Panc1 (cell line): ENCODE measurements around the gene TRAPPC6A. TPM values are rescaled to one million over a fixed set of nuclear protein-coding genes. Genes with fewer than 3 reads are reported as not detected.

Experiments
- ATAC-seq: fragments of 200-7000 bp; cut with Tn5 transposase; 2 replicates; pipeline ENCODE4 v1.9.1; 2020; ENCODE audit warnings: mild to moderate bottlenecking, moderate library complexity
- BruUV-seq: library from RNA; stranded (reverse); fragments of 400-500 nt; replicated peaks from 2 replicates; lab custom pipeline; 2021; lab: Mats Ljungman, UMichigan
- CTCF ChIA-PET: fragments of 300-600 bp; sonication (Branson Sonifier 250); formaldehyde crosslinking; loops from one replicate; lab custom pipeline; 2022; ENCODE audit warnings: antibody characterized with exemption; lab: Charles Lee
- POLR2A ChIA-PET: fragments of 300-600 bp; sonication (Branson Sonifier 250); formaldehyde crosslinking; loops from one replicate; lab custom pipeline; 2022; ENCODE audit warnings: antibody characterized with exemption; lab: Charles Lee
- DNase-seq: peaks from one replicate; pipeline ENCODE4 v3.0.0-alpha.2; 2010; ENCODE audit warnings: low read depth, low spot score
- H3K27ac ChIP-seq: 2 replicates; pipeline ENCODE4 v1.5.1; 2011; ENCODE audit warnings: mild to moderate bottlenecking, low read length, inconsistent platforms
- H3K27me3 ChIP-seq: fragments of 200-500 bp; sonication (Bioruptor generic); 2 replicates; pipeline ENCODE4 v1.6.0; 2014; ENCODE audit warnings: low read length, inconsistent platforms; ENCODE audit not compliant: control insufficient read depth, insufficient read depth
- H3K36me3 ChIP-seq: fragments of 200-500 bp; sonication (Bioruptor generic); 2 replicates; pipeline ENCODE4 v1.5.1; 2014; ENCODE audit warnings: inconsistent platforms, mild to moderate bottlenecking, low read length, moderate library complexity; ENCODE audit not compliant: control insufficient read depth, insufficient read depth
- H3K4me1 ChIP-seq: 2 replicates; pipeline ENCODE4 v1.5.1; 2011; ENCODE audit warnings: inconsistent platforms, mild to moderate bottlenecking, low read length, moderate library complexity; ENCODE audit not compliant: control insufficient read depth, insufficient read depth
- H3K4me3 ChIP-seq, 2 experiments: 2 replicates each; pipeline ENCODE4 v1.5.1; 2011 to 2012; ENCODE audit warnings: low read depth in 2 of 2, low read length in 2 of 2, mild to moderate bottlenecking in 2 of 2, inconsistent platforms in 1 of 2, moderate library complexity in 1 of 2
- H3K9me3 ChIP-seq: fragments of 200-500 bp; sonication (Bioruptor generic); 2 replicates; pipeline ENCODE4 v1.5.1; 2014; ENCODE audit warnings: low read depth, mild to moderate bottlenecking, inconsistent platforms, low read length, moderate library complexity; ENCODE audit not compliant: control insufficient read depth, insufficient read depth
- CTCF ChIP-seq: fragments of 450-650 bp; IDR thresholded peaks from 2 replicates; pipeline ENCODE4 v1.5.1; 2017; ENCODE audit warnings: mild to moderate bottlenecking
- POLR2AphosphoS5 ChIP-seq: IDR thresholded peaks from 2 replicates; pipeline ENCODE4 v1.6.1; 2012; ENCODE audit warnings: mild to moderate bottlenecking, low read depth, low read length, moderate library complexity
- REST ChIP-seq, 2 experiments: IDR thresholded peaks; 2 replicates each; pipeline ENCODE4 v1.6.1; 2011 to 2012; ENCODE audit warnings: low read depth in 2 of 2, control low read depth in 1 of 2, low read length in 1 of 2, mild to moderate bottlenecking in 1 of 2, moderate library complexity in 1 of 2; ENCODE audit not compliant: insufficient read depth in 1 of 2
- SIN3A ChIP-seq: IDR thresholded peaks from 2 replicates; pipeline ENCODE4 v1.6.1; 2012; ENCODE audit warnings: low read depth, mild to moderate bottlenecking, low read length, moderate library complexity, borderline replicate concordance; ENCODE audit not compliant: insufficient read depth
- TCF7L2 ChIP-seq: IDR thresholded peaks from 2 replicates; pipeline ENCODE4 v1.6.1; 2011; ENCODE audit warnings: mild to moderate bottlenecking, low read depth, low read length, inconsistent platforms
- in situ Hi-C: cut with HindIII; loops from 2 replicates; pipeline ENCODE4 v1.10.0; 2016; ENCODE audit warnings: low sequenced_read_pairs, low pct_unique_long_range_greater_than_20kb
- intact Hi-C: fragments of 100-400 bp; cut with micrococcal nuclease; formaldehyde crosslinking; loops from one replicate; pipeline ENCODE4 v1.10.0; 2022; ENCODE audit not compliant: unreplicated experiment
- total RNA-seq: library from RNA; stranded (reverse); gene quantifications from one replicate; pipeline ENCODE4 v1.2.1, GENCODE V29; 2021; ENCODE audit not compliant: unreplicated experiment

Gene TRAPPC6A
- total RNA-seq, 1 experiment from 2014 or later, result 24.7 TPM

- ChIA-PET POLR2A (no interaction called here), CTCF (no interaction called here)
- no TSS peak for BruUV-seq
- TF ChIP-seq REST (IDR thresholded peaks at IDR 0.05; ENCODE audit: insufficient read depth in 1 of 2, low read depth in 2 of 2, low read length in 1 of 2) (no peak), POLR2AphosphoS5 (no peak), CTCF (no peak), TCF7L2 (no peak), SIN3A (no peak)
- Histone ChIP-seq H3K4me1 (no peaks in the 10 kb centered on the region), H3K9me3 (no peaks in the 10 kb centered on the region), H3K27ac (no peak overlapping the region), H3K27me3 (no peaks in the 10 kb centered on the region), H3K4me3 (no peak overlapping the region), H3K36me3 (no peaks in the 10 kb centered on the region)
- intact Hi-C loops, result no loop called here
- in situ Hi-C loops, result no loop called here
- no peak for DNase-seq
- ATAC-seq, result no peak
Observed at GRCh38 chr19:45139286-45140143, 38.5 kb downstream of the TRAPPC6A start.

GRCh38 chr19:45138303-45138751, 39.7 kb downstream of the TRAPPC6A start:
- no peak for ATAC-seq

More at GRCh38 chr19:45138303-45138751, 39.7 kb downstream of the TRAPPC6A start:
- ChIA-PET POLR2A (no interaction called here), CTCF (no interaction called here)
- in situ Hi-C loops (no loop called here), intact Hi-C loops (no loop called here)
- H3K4me1 ChIP-seq, result no peaks in the 10 kb centered on the region
- no peak overlapping the region for H3K27ac ChIP-seq
- DNase-seq, result no peak
- no peak overlapping the region for H3K4me3 ChIP-seq
- BruUV-seq, result no TSS peak
- no peaks in the 10 kb centered on the region for H3K36me3 ChIP-seq
- no peaks in the 10 kb centered on the region for H3K9me3 ChIP-seq
- H3K27me3 ChIP-seq, result no peaks in the 10 kb centered on the region
- TF ChIP-seq TCF7L2 (no peak), REST (IDR thresholded peaks at IDR 0.05; ENCODE audit: insufficient read depth in 1 of 2, low read depth in 2 of 2, low read length in 1 of 2) (no peak), POLR2AphosphoS5 (no peak), SIN3A (no peak), CTCF (no peak)
